ENCODE data around the gene GJD3.
"Not testable (repeated sequence)": the region's sequence is repeated elsewhere in the genome, so short reads cannot be mapped to it uniquely, and the experiment has no call there.

The GJD3 gene, protein sequence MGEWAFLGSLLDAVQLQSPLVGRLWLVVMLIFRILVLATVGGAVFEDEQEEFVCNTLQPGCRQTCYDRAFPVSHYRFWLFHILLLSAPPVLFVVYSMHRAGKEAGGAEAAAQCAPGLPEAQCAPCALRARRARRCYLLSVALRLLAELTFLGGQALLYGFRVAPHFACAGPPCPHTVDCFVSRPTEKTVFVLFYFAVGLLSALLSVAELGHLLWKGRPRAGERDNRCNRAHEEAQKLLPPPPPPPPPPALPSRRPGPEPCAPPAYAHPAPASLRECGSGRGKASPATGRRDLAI

DNA sequence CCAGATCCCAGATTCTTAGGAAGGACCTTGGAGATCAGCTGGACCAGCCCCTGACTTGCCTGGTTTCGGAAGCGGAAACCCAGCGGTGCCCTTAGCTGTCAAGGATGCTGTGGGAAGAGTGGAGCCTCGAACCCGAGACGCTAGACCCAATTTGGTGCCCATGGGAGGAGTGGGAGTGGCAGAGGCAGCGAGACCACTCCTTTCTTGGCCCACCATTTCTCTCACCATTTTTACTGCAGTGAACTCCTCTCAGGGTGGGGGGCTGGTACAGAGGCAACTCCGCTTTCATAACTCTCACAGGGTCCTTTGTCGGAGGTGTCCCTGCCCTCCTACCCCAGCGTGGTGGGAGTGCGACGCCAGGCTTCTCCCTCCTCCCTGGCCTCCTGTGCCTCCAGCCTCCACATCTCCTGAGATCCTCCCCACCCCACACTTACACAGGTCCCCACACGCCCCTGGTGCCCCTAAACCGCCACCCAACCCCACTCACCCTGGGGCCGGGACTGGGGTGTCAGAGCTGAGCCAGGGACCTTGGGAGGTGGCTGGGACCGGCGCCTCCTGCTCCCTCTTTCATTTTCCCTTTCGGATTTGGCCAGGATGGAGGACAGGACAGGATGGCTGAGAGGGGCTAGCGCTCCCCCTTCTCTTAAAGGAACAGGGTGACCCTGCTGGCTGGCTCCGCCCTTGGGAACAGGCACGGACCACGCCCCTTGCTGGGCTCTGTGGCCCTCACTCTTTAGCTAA lies at the start of gene GJD3:
TSS of gene GJD3 (minus strand) at position 617 of the 741 bp plus-strand sequence. CDS start 922 bp downstream, outside the sequence.
- no peak for DNase-seq

DNA sequence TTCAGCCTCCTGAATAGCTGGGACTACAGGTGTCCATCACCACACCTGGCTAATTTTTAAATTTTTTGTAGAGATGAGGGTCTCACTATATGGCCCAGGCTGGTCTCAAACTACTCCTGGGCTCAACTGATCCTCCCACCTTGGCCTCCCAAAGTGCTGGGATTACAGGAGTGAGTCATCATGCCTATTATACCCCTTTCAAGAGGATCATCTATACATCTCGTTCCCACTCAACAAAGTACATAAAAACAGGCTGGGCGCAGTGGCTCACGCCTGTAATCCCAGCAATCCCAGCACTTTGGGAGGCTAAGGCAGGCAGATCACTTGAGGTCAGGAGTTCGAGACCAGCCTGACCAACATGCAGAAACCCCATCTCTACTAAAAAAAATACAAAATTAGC lies 49.8 kb upstream of the GJD3 start:
- not testable (repeated sequence) for DNase-seq

DNA sequence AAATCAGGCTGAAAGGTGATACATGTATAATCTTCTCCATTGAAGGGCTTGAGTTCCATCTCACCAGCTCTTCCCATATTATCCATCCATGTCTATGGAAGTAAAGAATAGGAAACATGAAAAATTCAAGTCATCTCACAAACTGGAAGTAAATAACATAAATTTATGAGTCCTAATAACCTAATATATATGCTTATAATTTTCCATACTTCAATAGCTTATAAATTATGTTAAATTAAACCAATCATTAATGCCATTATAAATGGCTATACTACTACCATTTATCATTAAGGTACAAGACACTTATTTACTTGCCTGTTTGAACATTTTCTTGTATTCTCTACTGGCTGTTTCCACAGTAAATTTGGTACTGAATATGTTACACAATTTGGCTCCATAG lies 48.3 kb upstream of the GJD3 start:
- DNase-seq = no peak

DNA sequence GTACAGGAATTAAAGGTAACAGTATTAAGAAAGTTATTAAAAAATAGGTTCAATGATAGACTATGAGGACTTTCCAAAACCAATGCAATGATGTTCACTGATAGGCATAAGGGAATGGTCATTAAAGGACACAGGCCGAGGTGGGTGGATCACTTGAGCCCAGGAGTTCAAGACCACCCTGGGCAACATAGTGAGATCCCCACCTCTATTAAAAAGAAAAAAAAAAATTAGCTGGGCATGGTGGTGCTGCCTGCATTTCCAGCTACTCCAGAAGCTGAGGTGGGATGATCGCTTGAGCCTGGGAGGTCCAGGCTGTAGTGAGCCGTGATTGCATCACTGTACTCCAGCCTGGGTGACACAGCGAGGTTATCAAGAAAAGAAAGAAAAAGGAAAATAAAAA lies 47.3 kb upstream of the GJD3 start:
- no peak for DNase-seq

DNA sequence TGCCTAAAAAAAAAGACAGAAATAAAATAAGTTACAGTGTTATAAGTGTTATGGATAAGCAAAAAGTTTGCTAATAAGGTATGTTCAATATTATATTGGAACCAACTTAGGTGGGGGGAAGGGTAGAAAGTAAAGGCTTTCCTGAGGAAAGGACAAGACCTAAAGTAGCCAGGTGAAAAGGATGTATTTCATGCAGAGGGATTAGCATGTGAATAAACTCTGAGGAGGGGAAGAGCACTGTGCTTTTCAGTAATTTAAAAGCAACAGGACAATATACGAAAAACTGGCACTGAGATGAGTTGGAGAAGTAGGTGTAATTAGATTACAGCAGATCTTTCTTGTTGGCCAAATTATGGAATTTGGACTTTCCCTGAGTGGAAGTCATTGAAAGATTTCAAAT lies 45.5 kb upstream of the GJD3 start:
- no peak for DNase-seq

DNA sequence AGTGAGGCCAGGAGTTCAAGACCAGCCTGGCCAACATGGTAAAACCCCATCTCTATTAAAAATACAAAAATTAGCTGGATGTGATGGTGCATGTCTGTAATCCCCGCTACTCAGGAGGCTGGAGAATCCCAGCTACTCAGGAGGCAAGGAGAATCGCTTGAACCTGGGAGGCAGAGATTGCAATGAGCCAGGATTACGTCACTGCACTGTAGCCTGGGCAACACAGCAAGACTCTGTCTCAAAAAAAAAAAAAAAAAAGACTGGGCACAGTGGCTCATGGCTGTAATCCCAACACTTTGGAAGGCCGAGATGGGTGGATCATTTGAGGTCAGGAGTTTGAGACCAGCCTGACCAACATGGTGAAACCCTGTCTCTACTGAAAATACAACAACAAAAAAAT lies 45.0 kb upstream of the GJD3 start:
- DNase-seq = not testable (repeated sequence)

DNA sequence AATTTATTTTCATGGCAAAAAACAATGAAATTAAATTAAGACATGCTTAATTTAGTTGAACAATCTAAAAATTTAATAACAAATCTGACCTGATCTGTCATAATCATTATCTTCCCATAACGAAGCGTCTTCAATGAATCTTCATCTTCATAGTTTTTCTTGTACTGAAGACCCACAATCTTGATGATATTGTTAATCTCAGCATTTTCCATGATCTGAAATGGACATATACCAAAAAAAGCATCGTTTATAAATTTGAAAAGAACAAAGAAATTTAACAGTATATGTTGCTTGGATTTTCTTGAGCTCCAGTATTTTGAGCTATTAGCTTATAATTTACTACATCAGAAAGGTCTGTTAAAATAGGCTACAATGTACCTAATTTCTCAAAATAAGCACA lies 42.9 kb upstream of the GJD3 start:
- DNase-seq = no peak

DNA sequence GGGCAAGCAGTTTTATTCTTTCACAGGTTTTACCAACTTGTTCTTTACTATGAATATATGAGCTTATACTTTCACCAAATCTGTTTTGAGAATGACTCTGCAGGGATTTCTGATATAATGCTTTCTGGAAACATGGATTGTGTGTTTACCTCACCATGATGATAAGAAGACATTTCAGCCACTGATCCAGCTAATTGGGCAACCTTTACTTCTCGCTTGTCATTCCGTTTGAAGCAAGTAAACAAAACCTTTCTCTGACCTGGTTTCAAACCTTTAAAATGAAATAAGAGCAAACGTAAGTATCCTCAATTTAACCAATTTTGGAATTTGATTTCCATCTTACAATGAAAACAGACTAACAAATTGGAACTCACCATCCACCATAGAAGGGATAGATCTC lies 39.5 kb upstream of the GJD3 start:
- no peak for DNase-seq

DNA sequence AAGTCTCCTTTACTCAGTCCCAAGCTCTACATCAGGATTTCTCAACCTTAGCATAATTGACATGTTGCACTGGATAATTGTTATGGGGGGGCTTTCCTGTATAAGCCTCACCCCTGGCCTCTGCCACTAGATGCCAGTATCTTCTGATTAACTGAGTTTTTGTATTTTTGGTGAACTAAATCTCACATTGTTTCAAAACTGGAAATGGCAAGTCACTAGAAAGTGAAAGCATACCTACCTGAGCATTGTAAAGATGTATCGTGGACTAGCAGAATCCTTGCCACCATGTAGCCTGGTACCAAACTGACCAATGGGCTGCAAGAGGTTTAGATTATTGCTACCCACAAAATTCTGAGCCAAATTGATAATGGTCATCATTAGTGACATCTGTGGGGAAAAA lies 38.1 kb upstream of the GJD3 start:
- no peak for DNase-seq

DNA sequence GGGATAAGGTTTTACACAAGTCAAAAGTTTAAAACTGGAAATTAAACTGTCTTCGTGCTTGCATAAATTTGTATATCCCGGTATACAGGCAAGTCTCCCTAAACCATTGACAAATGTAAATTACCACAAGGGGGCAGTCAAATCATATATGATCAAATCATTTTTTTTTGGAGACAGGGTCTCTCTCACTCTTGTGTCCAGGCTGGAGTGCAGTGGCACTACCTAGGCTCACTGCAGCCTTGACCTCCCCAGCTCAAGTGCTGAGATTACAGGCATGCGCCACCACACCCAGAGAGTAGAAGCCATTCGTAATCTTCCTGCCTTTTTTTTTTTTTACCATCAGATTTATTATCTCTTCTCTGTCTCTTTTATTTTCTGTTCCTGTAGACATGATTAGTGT lies 34.6 kb upstream of the GJD3 start:
- DNase-seq = peak; percentile 47 to 74

DNA sequence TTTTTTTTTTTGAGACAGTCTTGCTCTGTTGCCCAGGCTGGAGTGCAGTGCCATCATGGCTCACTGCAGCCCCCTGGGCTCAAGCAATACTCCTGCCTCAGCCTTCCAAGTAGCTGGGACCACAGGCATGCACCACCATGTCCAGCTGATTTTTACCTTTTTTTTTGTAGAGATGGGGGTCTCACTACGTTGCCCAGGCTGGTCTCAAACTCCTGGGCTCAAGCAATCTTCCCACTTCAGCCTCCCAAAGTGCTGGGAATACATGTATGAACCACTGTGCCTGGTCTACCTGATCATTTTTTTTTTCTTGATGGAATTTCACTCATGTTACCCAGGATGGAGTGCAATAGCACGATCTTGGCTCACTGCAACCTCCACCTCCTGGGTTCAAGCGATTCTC lies 22.0 kb upstream of the GJD3 start:
- DNase-seq = not testable (repeated sequence)

DNA sequence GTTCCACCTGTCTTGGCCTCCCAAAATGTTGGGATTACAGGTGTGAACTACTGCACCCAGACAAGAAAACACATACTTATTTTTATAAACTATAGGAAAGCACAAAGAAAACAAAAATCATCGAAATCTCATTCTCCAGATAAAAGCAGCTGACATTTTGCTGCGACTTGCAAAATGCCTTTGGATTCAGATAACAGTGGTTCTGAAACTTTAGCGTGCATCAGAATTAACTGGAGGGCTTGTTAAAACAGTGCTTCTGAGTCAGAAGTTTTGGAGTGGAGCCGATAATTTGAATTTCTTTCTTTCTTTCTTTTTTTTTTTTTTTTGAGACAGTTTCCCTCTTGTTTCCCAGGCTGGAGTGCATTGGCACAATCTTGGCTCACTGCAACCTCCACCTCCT lies 17.7 kb upstream of the GJD3 start:
- no peak for DNase-seq

DNA sequence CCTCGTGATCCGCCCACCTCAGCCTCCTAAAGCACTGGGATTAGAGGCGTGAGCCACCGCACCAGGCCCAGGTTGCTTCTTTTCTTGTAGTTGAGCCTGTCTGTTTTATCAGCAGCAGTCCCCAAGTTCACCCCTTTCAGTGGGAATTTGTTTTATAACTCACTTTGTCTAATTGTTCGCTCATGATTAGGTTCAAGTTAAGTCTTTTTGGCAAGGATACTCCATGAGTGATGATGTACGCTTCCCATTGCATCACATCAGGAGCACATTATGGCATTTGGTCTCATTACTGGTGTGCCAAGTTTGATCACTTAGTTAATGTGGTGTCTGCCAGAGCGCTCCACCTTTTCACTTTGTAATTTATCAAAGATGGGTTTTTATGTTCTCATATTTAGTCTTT lies 14.4 kb upstream of the GJD3 start:
- DNase-seq = no peak

DNA sequence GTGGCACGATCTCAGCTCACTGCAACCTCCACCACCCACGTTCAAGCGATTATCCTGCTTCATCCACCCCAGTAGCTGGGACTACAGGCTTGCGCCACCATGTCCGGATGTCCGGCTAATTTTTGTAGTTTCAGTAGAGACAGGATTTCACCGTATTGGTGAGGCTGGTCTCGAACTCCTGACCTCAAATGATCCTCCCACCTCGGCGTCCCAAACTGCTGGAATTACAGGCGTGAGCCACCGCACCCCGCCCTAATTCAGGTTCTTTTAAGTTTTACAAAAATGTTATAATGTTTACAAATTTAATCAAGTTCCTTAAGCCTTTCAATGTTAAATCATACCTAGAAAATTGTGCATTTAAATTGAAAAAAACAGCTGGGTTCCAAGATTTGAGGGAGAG lies 13.3 kb upstream of the GJD3 start:
- no peak for DNase-seq

DNA sequence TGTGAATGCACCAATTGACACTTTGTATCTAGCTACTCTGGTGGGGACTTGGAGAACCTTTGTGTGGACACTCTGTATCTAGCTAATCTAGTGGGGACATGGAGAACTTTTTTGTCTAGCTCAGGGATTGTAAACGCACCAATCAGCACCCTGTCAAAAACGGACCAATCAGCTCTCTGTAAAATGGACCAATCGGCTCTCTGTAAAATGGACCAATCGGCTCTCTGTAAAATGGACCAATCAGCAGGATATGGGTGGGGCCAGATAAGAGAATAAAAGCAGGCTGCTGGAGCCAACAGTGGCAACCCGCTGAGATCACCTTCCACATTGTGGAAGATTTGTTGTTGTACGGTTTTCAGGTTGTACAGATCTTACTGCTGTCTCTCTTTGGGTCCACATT lies 12.0 kb upstream of the GJD3 start:
- not testable (repeated sequence) for DNase-seq

DNA sequence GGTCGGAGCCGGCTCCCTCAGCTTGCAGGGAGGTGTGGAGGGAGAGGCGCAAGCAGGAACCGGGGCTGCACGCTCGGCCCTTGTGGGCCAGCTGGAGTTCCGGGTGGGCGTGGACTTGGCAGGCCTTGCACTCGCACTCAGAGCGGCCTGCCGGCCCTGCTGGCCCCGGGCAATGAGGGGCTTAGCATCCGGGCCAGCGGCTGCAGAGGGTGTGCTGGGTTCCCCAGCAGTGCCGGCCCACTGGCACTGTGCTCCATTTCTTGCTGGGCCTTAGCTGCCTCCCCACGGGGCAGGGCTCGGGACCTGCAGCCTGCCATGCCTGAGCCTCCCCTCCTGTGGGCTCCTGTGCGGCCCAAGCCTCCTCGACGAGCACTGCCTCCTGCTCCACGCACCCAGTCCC lies 11.2 kb upstream of the GJD3 start:
- DNase-seq = not testable (repeated sequence)

DNA sequence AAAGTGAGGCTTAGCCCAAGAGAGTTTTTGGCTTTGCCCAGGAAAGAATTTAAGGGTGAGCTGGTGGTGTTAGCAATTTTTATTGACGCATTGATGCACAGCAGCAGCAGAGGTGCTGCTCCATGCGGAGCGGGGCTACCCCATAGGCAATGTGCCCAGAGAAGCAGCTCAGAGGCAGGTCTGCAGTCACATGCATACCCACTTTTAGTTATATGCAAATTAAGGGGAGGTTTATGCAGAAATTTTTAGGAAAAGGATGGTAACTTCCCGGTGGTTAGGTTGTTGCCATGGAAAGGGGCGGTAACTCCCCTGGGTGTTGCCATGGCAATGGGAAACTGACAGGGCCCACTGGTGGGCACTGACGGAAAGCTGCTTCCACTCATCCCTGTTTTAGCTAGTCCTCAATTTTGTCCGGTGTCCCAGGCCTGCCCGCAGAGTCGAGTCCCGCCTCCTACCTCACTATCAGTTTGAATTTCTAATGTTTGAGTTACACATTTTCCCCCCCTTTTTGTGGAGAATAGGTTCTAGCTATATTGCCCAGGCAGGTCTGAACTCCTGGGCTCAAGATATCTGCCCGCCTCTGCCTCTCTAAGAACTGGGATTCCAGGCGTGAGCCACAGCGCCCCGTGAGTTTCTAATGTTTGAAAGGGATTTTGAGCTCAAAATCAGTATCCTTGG lies 10.4 kb upstream of the GJD3 start:
- DNase-seq = no peak

DNA sequence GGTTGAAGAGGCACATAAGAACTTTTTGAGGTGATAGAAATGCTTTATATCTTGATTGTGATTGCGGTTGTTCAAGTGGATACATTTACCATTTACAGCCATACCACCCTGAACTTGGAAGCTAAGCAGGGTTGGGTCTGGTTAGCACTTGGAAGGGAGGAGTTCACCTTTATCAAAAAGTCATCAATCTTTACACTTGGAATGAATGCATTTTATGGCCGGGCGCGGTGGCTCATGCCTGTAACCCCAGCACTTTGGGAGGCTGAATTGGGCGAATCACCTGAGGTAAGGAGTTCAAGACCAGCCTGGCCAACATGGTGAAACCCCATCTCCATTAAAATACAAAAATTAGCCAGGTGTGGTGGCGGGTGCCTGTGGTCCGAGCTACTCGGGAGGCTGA lies 9.5 kb upstream of the GJD3 start:
- DNase-seq = no peak

DNA sequence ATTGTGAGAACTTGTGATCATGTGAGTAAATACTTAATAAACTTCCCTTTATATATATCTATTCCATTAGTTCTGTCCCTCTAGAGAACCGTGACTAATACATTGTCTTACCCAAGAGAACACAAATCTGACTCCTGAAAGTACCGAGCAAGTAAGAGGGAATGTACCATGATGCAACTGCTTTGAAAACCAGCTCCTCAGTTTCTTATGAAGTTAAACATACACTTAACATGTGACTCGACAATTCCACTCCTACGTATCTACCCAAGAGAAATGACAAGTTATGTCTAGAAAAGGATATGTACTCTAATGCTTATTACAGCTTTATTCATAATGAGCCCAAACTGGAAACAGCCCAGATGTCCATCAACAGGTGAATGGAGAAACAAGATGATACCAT lies 8.8 kb upstream of the GJD3 start:
- no peak for DNase-seq

DNA sequence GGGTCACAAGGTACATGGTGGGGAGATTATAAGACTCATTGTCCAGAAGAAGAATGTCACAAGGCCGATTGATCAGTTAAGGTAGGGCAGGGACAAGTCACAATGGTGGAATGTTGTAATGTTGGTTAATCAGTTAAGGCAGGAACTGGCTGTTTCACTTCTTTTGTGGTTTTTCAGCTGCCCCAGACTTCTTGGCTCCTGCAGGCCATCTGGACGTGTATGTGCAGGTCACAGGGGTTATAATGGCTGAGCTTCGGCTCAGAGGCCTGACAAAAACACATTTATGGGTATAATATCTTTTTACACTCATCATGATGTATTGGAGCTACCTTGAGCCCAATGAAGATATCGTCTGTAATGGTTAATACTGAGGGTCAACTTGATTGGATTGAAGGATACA lies 8.1 kb upstream of the GJD3 start:
- DNase-seq = not testable (repeated sequence)

DNA sequence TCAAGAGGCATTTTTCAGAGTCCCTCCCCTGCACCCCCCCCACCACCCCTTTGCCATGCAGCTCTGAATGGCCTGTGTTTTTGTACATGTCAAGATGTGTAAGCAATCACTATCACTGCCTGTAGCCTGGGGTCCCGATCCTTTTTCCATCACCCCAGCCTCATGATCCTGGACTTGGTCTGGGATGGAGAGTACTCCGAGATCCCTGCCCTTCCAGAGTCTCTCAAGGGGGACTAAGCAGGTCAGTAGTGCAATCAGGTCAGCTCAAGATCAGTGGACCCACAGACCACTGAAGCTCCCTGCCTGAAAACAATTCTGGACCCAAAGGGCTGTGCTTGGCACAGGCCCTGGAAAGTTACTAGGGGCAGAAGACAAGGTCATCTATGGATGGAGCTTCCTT lies 7.5 kb upstream of the GJD3 start:
- DNase-seq = no peak

DNA sequence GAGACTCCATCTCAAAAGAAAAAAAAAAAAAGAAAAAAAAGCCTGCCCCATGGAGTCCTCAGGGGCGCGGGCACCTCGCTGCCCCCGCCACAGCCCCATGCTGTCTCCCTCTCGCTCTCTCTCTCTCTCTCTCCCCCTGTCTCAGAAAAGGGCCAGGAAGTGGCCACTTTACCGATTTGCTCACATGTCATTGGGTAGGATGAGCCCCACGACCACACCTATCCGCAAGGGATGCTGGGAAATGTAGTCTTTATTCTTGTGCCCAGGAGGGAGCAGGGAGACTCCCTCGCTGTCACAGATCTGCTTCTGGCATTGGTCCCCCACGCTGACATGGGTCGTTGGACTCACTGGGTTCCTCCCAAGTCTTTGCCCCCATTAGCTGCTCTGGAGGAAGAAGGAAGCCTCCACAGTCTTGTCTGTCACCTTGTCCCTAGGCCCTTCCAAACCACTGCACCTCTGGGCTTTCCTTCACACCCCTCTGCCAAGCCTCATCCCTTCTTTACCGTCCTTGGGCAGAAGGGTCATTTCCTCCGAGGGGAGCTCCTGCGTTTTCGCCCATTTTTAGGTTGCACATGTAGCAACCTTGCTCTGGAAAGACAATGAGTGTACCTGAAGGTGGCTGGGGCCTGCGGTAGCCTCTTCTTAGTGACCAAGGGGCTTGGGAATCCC lies 6.9 kb upstream of the GJD3 start:
- peak in 1 of 2 experiments; percentile 17 for DNase-seq

DNA sequence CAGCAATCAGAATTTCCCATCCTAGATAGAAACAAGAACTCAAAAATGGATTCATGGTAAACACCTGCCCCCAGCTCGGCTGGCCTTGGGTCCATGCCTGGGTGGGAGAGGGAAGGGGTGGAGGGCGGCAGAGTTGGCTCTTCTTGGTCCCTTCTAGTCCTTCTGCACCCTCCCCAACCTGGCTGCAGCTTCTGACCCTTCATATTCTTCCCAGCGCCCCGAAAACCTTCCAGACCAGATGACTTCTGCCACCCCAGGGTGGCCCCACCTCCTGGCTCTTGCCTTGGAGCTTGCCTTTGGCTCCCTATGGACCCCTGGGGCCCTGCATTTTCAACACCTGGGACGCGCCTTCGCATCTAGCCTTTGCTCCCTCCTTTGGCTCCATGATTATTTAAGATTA lies 5.4 kb upstream of the GJD3 start:
- DNase-seq = no peak

DNA sequence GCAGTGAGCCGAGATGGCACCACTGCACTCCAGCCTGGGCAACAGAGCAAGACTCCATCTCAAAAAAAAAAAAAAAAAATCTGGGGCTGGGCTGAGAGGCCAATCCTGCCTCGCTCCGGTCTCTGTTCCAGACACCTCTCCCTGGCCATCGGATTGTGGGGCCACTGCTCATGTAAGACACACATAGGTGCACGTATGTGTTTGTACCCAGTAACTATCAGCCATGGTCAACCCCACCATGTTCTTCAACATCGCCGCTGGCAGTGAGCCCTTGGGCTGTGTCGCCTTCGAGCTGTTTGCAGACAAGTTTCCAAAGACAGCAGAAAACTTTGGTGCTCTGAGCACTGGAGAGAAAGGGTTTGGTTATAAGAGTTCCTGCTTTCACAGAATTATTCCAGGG lies 3.2 kb upstream of the GJD3 start:
- not testable (repeated sequence) for DNase-seq
